ENCODE data around the gene TRIP13.
"Not testable (repeated sequence)": the region's sequence is repeated elsewhere in the genome, so short reads cannot be mapped to it uniquely, and the experiment has no call there.

- TF ChIP-seq CTCF (IDR thresholded peaks at IDR 0.05); POLR2AphosphoS5 (IDR thresholded peaks at IDR 0.05; ENCODE audit: low read depth, low read length); REST (IDR thresholded peaks at IDR 0.05; ENCODE audit: insufficient read depth in 1 of 2, low read depth in 2 of 2, low read length in 1 of 2); SIN3A (IDR thresholded peaks at IDR 0.05; ENCODE audit: borderline replicate concordance, insufficient read depth, low read depth, low read length): not testable (repeated sequence)
Measured at GRCh38 chr5:846602-847091, 46.0 kb upstream of the TRIP13 start.

All from Panc1 (cell line).